Stomach smooth muscle (tissue), 2 donors: ENCODE measurements around the gene RPL29.

Source experiments
- H3K27ac ChIP-seq: one replicate; pipeline ENCODE4 v1.7.0; 2013; ENCODE audit warnings: mild to moderate bottlenecking, low read length, inconsistent platforms
- H3K27me3 ChIP-seq, 2 donors: one replicate each; pipeline ENCODE4 v1.7.0; 2013; ENCODE audit warnings: low read length in 2 of 2; ENCODE audit not compliant: insufficient read depth in 2 of 2, control insufficient read depth in 1 of 2
- H3K36me3 ChIP-seq, 2 donors: one replicate each; pipeline ENCODE4 v1.7.0; 2013; ENCODE audit warnings: low read length in 2 of 2; ENCODE audit not compliant: control insufficient read depth in 2 of 2, insufficient read depth in 2 of 2
- H3K4me1 ChIP-seq: one replicate; pipeline ENCODE4 v1.7.0; 2013; ENCODE audit warnings: low read length; ENCODE audit not compliant: control insufficient read depth, insufficient read depth
- H3K4me3 ChIP-seq, 2 donors: one replicate each; pipeline ENCODE4 v1.7.0; 2013; ENCODE audit warnings: low read length in 2 of 2
- H3K9ac ChIP-seq, 2 donors: one replicate each; pipeline ENCODE4 v1.7.0; 2013; ENCODE audit warnings: low read length in 2 of 2, mild to moderate bottlenecking in 1 of 2
- H3K9me3 ChIP-seq, 2 donors: one replicate each; pipeline ENCODE4 v1.7.0; 2013; ENCODE audit warnings: low read length in 2 of 2; ENCODE audit not compliant: control insufficient read depth in 2 of 2
- donor health status: healthy.
- donor health status: Pancreatic carcinoma.

RPL29 gene

DNA sequence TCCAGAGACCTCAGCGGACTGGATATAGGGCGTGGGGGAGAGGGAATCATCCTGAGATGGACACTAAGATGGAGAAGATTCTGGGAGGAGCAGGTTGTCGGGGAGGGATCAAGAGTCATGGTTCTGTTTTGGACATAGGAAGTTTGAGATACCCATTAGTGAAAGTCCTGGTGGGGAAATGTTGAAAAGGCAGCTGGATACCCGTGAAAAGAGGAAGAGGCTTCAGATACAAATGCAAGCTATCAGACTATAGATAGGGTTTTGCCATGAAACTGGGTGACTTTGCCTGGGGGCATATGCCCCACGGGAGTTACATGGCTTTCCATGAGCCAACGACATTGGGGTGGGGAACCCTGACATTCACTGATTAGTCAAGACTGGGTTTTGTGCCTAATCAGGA, 41.6 kb downstream of the RPL29 start:
- Histone ChIP-seq H3K9ac (no peak overlapping the region), H3K36me3 (peaks cover 3 to 11% of the 10 kb centered on the region in 2 donors), H3K4me3 (no peak overlapping the region), H3K27ac (no peak overlapping the region), H3K4me1 (peaks cover 16% of the 10 kb centered on the region), H3K27me3 (peaks cover 0 to 4% of the 10 kb centered on the region in 2 donors), H3K9me3 (no peaks in the 10 kb centered on the region)

DNA sequence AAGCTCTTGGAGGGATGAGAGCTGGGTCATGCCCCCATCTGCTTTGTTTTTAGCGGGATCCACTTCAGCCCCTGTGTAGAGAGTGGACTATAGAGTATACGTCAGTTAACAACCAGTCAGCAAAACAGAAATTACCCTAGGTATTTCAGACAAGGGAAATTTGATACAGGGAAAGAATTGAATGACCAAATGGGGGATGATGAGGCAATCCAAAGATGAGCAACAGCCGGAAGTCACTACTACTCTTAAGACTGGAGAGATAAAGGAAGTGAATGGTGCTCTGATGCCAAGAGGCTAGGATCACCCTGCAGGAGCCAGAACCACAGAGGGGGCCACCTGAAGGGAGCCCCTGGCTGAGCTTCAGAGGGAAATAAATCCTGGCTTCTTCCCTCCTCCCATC, 42.2 kb downstream of the RPL29 start:
- no peak overlapping the region for H3K9ac ChIP-seq
- H3K27me3 ChIP-seq, result peaks cover 0 to 4% of the 10 kb centered on the region in 2 donors
- no peaks in the 10 kb centered on the region for H3K9me3 ChIP-seq
- H3K27ac ChIP-seq, result no peak overlapping the region
- H3K36me3 ChIP-seq, result peaks cover 8 to 9% of the 10 kb centered on the region in 2 donors
- peaks cover 16% of the 10 kb centered on the region for H3K4me1 ChIP-seq
- no peak overlapping the region for H3K4me3 ChIP-seq

GRCh38 chr3:51950899-51951298, 44.8 kb downstream of the RPL29 start:
- Histone ChIP-seq H3K4me3 (no peak overlapping the region), H3K9me3 (no peaks in the 10 kb centered on the region), H3K36me3 (peaks cover 13 to 18% of the 10 kb centered on the region in 2 donors), H3K9ac (no peak overlapping the region), H3K4me1 (peaks cover 7% of the 10 kb centered on the region), H3K27me3 (peaks cover 0 to 4% of the 10 kb centered on the region in 2 donors), H3K27ac (no peak overlapping the region)

DNA sequence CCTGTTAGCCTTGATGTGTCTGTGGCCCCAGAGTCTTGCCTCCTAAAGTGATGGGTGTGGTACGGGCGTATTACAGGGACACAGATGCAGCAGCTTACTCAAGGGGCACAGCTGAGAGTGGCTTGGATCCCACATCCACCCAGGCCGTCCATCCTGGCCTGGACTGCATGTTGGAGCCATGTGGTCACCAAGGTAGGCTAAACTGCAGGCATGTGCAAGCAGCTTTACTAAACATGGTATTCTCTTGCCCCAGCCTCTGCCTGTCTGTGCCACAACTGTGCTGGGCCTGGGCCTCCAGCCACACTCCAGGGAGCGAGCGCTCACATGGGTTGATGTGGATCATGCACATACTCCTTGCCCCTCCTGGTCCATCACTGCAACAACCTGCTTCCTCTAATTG, 46.6 kb downstream of the RPL29 start:
- H3K27me3 ChIP-seq, result no peaks in the 10 kb centered on the region
- no peaks in the 10 kb centered on the region for H3K4me1 ChIP-seq
- no peak overlapping the region for H3K4me3 ChIP-seq
- no peaks in the 10 kb centered on the region for H3K9me3 ChIP-seq
- no peak overlapping the region for H3K9ac ChIP-seq
- no peak overlapping the region for H3K27ac ChIP-seq
- H3K36me3 ChIP-seq, result peaks cover 14 to 18% of the 10 kb centered on the region in 2 donors

DNA sequence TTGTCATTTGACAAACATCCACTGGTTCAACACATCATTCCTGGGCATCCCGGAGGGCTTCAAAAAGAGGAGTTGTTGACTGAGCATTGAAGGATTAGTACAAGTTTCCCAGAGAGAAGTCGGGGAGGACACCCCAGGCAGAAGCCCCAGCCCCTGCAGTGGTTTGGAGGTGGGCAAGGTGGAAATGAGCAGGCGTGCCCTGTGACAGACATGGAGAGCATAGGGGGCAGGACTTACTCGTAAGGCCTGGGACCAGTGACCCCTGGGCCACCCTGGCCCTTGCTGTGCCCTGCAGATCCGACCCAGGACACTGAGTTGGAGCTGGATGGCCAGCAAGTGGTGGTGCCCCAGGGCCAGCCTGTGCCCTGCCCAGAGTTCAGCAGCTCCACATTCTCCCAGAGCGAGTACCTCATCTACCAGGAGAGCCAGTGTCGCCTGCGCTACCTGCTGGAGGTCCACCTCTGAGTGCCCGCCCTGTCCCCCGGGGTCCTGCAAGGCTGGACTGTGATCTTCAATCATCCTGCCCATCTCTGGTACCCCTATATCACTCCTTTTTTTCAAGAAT, 47.6 kb downstream of the RPL29 start:
- peaks cover 14 to 18% of the 10 kb centered on the region in 2 donors for H3K36me3 ChIP-seq

GRCh38 chr3:51947215-51947900, 48.3 kb downstream of the RPL29 start:
- Histone ChIP-seq H3K9ac (no peak overlapping the region), H3K36me3 (peaks cover 14 to 18% of the 10 kb centered on the region in 2 donors), H3K4me3 (no peak overlapping the region), H3K27me3 (no peaks in the 10 kb centered on the region), H3K27ac (no peak overlapping the region), H3K4me1 (peaks cover 11% of the 10 kb centered on the region), H3K9me3 (no peaks in the 10 kb centered on the region)

More for the DNA sequence above, 47.6 kb downstream of the RPL29 start:
- Histone ChIP-seq H3K27me3 (no peaks in the 10 kb centered on the region), H3K4me1 (peaks cover 3% of the 10 kb centered on the region), H3K4me3 (no peak overlapping the region), H3K9ac (no peak overlapping the region), H3K9me3 (no peaks in the 10 kb centered on the region), H3K27ac (no peak overlapping the region)

GRCh38 chr3:51946796-51947195, 48.9 kb downstream of the RPL29 start:
- Histone ChIP-seq H3K4me1 (peaks cover 15% of the 10 kb centered on the region), H3K9me3 (no peaks in the 10 kb centered on the region), H3K27me3 (no peaks in the 10 kb centered on the region), H3K9ac (no peak overlapping the region), H3K27ac (no peak overlapping the region), H3K36me3 (peaks cover 14 to 18% of the 10 kb centered on the region in 2 donors), H3K4me3 (no peak overlapping the region)

DNA sequence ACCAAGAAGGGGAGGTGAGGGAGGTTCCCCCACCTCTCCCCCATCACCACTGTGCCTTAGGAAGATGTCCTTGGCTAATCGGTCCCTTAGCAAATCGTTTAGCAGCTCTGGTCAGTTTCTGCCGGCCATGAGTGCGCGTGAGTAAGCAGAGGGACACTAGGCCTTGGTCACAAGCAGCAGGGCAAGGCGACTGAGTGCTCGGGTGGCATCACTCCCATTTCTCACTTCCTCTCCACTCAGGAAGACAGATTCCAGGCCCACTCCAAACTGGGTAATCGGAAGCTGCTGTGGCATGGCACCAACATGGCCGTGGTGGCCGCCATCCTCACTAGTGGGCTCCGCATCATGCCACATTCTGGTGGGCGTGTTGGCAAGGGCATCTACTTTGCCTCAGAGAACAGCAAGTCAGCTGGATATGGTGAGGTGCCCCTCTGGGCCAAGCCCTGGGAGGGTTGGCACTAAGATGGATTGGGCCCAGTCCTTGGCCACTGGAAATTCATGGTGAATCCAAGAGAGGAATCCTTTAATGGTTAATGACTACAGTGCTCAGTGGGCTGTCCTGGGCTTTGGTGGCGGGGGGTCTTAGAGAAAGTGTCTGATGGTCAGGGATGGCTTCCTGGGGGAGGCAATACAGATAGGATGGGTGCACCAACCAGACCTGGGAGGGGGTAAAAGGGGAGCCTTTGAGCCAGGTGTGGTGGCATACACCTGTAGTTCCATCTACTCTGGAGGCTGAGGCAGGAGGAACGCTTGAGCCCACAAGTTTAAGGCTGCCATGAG, 49.6 kb downstream of the RPL29 start:
- Histone ChIP-seq H3K27me3 (no peaks in the 10 kb centered on the region), H3K4me3 (no peak overlapping the region), H3K36me3 (peaks cover 14 to 18% of the 10 kb centered on the region in 2 donors), H3K9ac (no peak overlapping the region), H3K9me3 (no peaks in the 10 kb centered on the region), H3K27ac (no peak overlapping the region), H3K4me1 (peaks cover 19% of the 10 kb centered on the region)

- peaks cover 26% of the 10 kb centered on the region for H3K4me1 ChIP-seq
- H3K27me3 ChIP-seq, result no peaks in the 10 kb centered on the region
- no peak overlapping the region for H3K9ac ChIP-seq
- peaks cover 14 to 18% of the 10 kb centered on the region in 2 donors for H3K36me3 ChIP-seq
- H3K9me3 ChIP-seq, result no peaks in the 10 kb centered on the region
- H3K27ac ChIP-seq, result no peak overlapping the region
- no peak overlapping the region for H3K4me3 ChIP-seq
These were observed 50.5 kb downstream of the RPL29 start for GRCh38 chr3:51945031-51945840.

- Histone ChIP-seq H3K9ac (no peak overlapping the region), H3K4me1 (peaks cover 26% of the 10 kb centered on the region), H3K4me3 (no peak overlapping the region), H3K27me3 (no peaks in the 10 kb centered on the region), H3K9me3 (no peaks in the 10 kb centered on the region), H3K36me3 (peaks cover 14 to 18% of the 10 kb centered on the region in 2 donors), H3K27ac (no peak overlapping the region)
These were observed 51.2 kb downstream of the RPL29 start for GRCh38 chr3:51944451-51945021.
